ENCODE results near the gene SATB2.

DNA sequence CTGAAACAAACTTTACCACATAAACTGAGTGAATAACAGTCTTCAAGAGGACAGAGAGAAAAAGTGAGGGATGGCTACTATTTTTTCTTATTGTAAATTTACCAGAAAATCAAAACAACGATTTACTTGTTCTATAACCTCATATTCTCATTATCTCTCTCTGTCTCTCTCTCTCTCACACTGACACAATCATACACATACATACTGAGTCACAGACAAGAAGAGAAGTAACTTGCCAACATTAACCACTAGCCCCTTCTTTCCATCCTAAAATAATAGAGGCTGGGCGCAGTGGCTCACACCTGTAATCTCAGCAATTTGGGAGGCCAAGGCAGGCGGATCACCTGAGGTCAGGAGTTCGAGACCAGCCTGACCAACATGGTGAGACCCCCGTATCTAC, 18.2 kb downstream of the SATB2 start:
- TF ChIP-seq EZH2phosphoT487 (IDR thresholded peaks at IDR 0.05; ENCODE audit: insufficient read depth, low read depth) (no peak), EZH2 (IDR thresholded peaks at IDR 0.05; ENCODE audit: insufficient read depth, poor library complexity, severe bottlenecking) (no peak)

Measured in GM23248 (cell line).